ENCODE measurements around the gene XYLT1. TPM values are rescaled to one million over a fixed set of nuclear protein-coding genes. Genes with fewer than 3 reads are reported as not detected.

Gene XYLT1
- total RNA-seq, 6 experiments from 2014 or later, result 22.0 to 51.1 (median 27.5) TPM

DNA sequence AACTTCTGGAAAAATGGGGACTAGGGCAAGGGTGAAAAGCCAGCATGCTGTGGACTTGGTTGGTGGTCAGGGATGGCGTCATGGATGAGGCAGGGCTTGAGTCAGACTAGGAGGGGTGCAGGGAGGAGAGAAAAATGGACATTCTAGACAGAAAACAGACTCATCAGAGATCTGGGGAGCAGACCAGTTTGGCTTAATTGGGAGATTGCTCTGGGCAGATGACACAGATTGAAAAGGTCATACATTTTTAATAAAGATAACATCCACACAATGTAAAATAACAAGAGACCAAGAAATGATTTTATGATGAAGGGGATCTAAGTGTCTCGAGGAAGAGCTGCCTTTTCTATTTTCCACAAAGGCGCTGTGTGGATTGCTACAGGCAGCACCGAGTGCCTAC, 326.3 kb downstream of the XYLT1 start:
- Mint-ChIP-seq H3K4me3 (no peak overlapping the region), H3K36me3 (ENCODE audit: low read depth) (peaks cover 11% of the 10 kb centered on the region), H3K27ac (no peak overlapping the region), H3K4me1 (ENCODE audit: low read depth) (no peaks in the 10 kb centered on the region), H3K27me3 (ENCODE audit: insufficient read depth) (peaks cover 2% of the 10 kb centered on the region), H3K9me3 (no peaks in the 10 kb centered on the region)
- DNase-seq, result no peak
- TF ChIP-seq, protein P1, sequence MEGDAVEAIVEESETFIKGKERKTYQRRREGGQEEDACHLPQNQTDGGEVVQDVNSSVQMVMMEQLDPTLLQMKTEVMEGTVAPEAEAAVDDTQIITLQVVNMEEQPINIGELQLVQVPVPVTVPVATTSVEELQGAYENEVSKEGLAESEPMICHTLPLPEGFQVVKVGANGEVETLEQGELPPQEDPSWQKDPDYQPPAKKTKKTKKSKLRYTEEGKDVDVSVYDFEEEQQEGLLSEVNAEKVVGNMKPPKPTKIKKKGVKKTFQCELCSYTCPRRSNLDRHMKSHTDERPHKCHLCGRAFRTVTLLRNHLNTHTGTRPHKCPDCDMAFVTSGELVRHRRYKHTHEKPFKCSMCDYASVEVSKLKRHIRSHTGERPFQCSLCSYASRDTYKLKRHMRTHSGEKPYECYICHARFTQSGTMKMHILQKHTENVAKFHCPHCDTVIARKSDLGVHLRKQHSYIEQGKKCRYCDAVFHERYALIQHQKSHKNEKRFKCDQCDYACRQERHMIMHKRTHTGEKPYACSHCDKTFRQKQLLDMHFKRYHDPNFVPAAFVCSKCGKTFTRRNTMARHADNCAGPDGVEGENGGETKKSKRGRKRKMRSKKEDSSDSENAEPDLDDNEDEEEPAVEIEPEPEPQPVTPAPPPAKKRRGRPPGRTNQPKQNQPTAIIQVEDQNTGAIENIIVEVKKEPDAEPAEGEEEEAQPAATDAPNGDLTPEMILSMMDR (IDR thresholded peaks at IDR 0.05), result no peak

DNA sequence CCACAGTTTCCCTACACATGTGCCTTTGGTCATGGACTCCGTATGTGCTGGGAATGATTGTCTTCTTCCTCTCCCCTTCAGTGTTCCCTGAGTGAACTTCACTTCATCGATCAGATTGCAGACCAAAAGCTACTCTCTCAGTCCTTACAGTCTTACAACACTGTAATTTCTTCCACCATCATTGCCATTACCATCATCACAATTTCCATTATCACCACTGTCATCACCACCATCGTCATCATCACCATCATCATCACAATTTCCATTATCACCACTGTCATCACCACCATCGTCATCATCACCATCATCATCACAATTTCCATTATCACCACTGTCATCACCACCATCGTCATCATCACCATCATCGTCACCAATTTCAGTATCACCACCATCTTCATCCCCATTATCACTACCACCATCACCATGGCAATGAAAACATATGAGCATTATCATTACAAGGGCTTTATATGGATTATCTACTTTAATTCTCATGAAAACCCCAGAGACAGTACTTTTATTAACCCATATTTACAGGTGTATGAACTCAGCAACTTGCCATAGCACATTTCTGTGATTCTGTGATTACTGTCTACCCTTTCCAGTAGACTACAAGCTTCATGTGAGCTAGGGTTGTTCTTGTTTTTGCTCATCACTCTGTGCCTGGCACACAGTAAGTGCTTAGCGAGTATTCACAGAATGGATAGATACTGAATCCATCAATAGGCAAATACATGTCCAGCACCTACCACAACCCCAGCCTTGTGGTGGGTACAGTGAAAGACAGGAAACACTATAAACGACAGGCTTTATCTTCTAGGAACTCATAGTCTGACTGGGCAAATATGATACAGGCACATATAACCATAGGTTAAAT, 327.0 kb downstream of the XYLT1 start:
- DNase-seq, result no peak
- TF ChIP-seq, protein P1 (IDR thresholded peaks at IDR 0.05), result no peak
- H3K4me1 Mint-ChIP-seq (ENCODE audit: low read depth), result no peaks in the 10 kb centered on the region
- H3K9me3 Mint-ChIP-seq, result no peaks in the 10 kb centered on the region
- H3K27me3 Mint-ChIP-seq (ENCODE audit: insufficient read depth), result peaks cover 5% of the 10 kb centered on the region
- no peak overlapping the region for H3K27ac Mint-ChIP-seq
- H3K36me3 Mint-ChIP-seq (ENCODE audit: low read depth), result peaks cover 12% of the 10 kb centered on the region
- H3K4me3 Mint-ChIP-seq, result no peak overlapping the region

DNA sequence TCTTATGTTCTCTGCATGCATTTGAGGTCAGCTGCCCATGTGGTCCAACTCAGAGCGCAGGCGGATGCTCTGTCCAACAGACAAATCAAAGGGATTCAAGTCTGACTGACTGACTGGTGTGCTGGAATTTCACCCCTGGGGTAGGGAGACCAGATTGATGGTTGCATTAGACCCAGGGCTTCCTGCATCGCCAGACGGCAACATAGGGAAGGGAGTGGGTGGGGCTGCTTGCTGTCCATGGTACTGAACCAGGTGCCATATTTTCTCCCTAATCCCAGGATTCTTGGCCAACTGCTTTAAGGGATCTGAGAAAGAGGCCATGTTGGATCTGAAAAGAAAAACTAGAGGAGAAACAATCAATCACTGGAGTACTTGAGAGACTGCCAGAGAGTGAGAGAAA, 332.0 kb downstream of the XYLT1 start:
- Mint-ChIP-seq H3K9me3 (no peaks in the 10 kb centered on the region), H3K4me3 (no peak overlapping the region), H3K27me3 (ENCODE audit: insufficient read depth) (peaks cover 3% of the 10 kb centered on the region; the same call in 1 of the 2 replicates), H3K4me1 (ENCODE audit: low read depth) (no peaks in the 10 kb centered on the region), H3K27ac (no peak overlapping the region), H3K36me3 (ENCODE audit: low read depth) (peaks cover 20% of the 10 kb centered on the region)
- DNase-seq, result no peak
- TF ChIP-seq, protein P1 (IDR thresholded peaks at IDR 0.05), result no peak

DNA sequence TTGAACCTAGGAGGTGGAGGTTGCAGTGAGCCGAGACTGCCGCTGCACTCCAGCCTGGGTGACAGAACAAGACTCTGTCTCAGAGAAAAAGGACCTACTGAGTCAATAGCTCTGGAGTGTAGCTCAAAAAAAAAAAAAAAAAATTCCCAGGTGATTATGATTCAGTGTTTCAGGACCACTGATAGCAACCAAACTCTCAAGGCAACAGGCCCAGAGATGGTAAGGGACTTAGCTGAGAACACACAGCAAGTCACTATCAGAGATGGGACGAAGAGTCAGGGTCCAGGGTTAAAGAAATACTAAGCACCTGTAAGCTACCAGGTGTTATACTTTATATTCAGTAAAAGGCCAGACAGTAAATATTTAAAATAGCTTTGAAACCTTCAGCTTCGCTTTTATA, 335.3 kb downstream of the XYLT1 start:
- TF ChIP-seq, protein P1 (IDR thresholded peaks at IDR 0.05), result no peak
- H3K4me3 Mint-ChIP-seq, result no peak overlapping the region
- peaks cover 3% of the 10 kb centered on the region; the same call in 1 of the 2 replicates for H3K27me3 Mint-ChIP-seq (ENCODE audit: insufficient read depth)
- H3K27ac Mint-ChIP-seq, result no peak overlapping the region
- peaks cover 14% of the 10 kb centered on the region; the same call in 1 of the 2 replicates for H3K36me3 Mint-ChIP-seq (ENCODE audit: low read depth)
- no peaks in the 10 kb centered on the region for H3K9me3 Mint-ChIP-seq
- DNase-seq, result no peak
- H3K4me1 Mint-ChIP-seq (ENCODE audit: low read depth), result no peaks in the 10 kb centered on the region

DNA sequence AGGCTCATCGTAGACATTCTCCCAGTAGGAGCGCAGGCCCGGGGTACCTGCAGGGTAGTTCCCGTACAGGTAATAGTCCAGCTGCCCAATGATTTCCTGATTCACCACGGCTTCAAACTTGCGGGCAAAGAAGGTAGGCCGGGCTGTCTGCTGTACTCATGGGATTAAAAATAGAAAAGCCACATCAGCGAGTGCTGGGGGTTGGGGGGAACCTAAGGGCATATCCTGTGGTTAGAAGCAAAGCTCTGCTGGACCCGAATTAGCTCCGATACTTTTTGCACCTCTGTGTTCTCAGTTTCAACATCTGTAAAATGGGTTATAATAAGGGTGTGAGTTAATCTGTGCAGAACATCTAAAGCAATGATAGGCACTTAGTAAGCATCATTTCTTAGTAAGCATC, 336.2 kb downstream of the XYLT1 start:
- Mint-ChIP-seq H3K9me3 (no peaks in the 10 kb centered on the region), H3K4me1 (ENCODE audit: low read depth) (no peaks in the 10 kb centered on the region), H3K27ac (no peak overlapping the region), H3K27me3 (ENCODE audit: insufficient read depth) (peaks cover 3% of the 10 kb centered on the region; the same call in 1 of the 2 replicates), H3K4me3 (no peak overlapping the region), H3K36me3 (ENCODE audit: low read depth) (peaks cover 10% of the 10 kb centered on the region; the same call in 1 of the 2 replicates)
- TF ChIP-seq, protein P1 (IDR thresholded peaks at IDR 0.05), result no peak
- DNase-seq, result no peak

Measured in HFFc6 (cell line).